Stimulated activated CD8-positive, alpha-beta memory T cell treated with anti-CD3 and anti-CD28 coated beads, Interleukin-2, amount 100 ng/mL, for 1 hour (primary cell): ENCODE data around the gene ITPR3.

Source experiments
- DNase-seq, 2 donors: peaks; one replicate each; pipeline ENCODE4 v3.0.0-alpha.2; 2020; ENCODE audit warnings: low read depth in 2 of 2

The ITPR3 gene

DNA sequence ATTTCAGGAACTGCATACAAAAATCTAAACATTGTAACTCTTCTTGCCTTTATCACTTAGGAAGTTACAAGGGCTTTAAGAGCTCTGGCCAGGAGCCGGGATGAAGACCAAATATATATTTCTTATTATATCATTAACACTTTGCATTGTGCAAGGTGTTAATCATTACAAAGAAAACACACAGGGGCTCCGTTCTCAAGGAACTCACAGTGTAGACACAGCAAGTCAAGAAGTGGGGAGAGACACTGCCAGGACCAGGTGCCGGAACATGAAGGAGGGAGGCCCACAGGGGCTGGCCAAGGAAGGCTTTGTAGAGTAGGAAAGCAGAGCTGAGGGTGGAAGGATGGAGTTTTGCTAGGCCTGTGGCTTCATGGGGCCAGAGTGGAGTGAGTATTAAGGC lies 17.4 kb downstream of the ITPR3 start:
- no peak for DNase-seq

GRCh38 chr6:33639559-33639958 lies 18.4 kb downstream of the ITPR3 start:
- DNase-seq, result no peak

DNA sequence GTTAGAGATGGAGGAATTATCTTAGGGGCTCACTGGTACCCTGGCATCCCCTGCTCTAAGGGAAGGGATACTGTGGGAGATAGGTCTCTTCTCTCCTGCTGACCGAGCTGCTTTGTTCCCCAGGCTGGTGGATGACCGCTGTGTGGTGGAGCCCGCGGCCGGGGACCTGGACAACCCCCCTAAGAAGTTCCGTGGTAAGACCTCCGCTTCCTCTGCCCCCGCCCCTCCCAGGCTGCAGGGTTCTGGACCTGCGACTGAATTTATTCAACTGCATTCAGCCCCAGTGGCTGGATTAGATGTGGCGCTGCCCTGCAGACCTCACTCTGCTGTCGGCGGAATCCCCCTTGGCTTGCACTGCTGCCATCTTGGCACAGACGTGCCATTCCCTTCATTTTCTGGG lies 19.2 kb downstream of the ITPR3 start:
- no peak for DNase-seq

GRCh38 chr6:33641144-33641543 lies 20.0 kb downstream of the ITPR3 start:
- no peak for DNase-seq

- DNase-seq, result no peak
Observed at GRCh38 chr6:33641602-33642001, 20.5 kb downstream of the ITPR3 start.

- no peak for DNase-seq
Observed at GRCh38 chr6:33642897-33643296, 21.8 kb downstream of the ITPR3 start.

- DNase-seq, result no peak
Observed at GRCh38 chr6:33651403-33651802, 30.3 kb downstream of the ITPR3 start.

GRCh38 chr6:33652002-33652401 lies 30.9 kb downstream of the ITPR3 start:
- DNase-seq, result no peak

DNA sequence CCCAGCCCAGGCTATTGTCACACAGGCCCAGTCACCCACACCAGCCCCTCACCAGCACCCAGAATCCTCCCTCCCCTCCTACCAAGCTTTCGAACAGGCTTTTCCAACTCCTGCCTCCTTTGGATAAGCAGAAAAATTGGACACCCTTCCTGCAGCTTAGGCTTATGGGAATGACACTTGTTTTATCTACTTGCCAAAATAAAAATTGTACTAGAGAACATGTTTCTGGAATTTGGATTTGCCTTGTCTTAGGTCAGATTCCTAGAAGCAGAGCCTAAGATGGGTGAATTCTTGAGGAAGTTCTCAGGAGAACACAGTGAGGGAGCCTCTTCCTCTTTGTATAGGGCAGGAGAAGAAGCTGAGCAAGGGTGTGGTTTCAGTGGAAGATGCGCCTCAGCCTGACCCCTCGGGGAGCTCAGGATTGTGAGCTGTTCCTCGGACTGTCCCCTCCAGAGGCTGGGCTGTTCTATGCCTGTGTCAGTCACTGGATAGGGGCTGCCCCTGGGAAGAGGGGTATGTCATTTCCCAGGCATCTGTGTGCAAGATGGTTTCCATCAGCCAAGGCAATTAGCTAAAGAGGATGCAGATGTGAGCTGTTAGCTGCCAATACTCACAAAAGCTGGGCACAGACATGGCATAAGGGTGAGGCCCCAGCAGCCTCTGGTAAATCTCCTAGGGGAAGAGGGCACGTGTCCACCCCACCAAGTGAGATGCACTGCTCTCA lies 33.9 kb downstream of the ITPR3 start:
- DNase-seq, result no peak

DNA sequence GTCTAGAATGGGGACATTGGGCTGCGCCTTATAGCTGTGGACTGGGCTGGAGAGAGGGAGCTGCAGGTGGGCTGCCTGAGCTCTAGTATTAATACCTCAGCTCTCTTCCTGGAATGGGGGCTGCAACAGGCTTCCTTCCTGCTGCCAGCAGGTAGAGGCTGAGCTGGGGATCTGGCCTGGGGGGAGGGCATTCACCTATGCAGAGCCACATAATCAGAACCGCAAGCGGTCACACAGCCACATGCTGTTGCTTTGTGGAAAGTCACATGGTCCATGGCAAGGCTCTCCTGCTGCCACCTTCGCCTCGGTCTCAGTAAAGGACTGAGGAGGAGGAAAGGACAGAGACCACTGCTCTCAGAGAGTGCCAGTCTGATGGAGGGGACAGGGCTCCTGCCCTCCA lies 35.7 kb downstream of the ITPR3 start:
- no peak for DNase-seq

GRCh38 chr6:33658982-33659689 lies 38.0 kb downstream of the ITPR3 start:
- no peak for DNase-seq

DNA sequence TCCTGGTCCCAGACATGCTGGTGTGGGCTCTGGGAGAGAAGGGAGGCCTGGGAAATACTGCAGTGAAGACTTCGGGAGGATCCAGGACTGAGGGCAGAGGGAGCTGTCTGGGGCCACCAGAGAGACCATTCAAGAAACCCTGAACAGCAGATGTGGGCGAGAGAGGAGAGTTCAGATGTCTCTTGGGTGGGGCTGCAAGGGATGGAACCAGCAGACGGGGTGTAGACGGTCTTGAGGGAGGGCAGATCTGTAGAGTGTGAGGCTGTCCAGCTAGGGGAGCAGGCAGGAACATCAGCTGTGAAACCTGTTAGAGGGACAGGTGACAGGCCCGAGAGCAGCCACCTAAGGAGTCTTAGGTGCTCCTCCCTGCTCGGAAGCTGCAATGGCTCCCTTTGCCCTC lies 38.9 kb downstream of the ITPR3 start:
- no peak for DNase-seq

- DNase-seq, result no peak
Observed at GRCh38 chr6:33661106-33661838, 40.1 kb downstream of the ITPR3 start.

DNA sequence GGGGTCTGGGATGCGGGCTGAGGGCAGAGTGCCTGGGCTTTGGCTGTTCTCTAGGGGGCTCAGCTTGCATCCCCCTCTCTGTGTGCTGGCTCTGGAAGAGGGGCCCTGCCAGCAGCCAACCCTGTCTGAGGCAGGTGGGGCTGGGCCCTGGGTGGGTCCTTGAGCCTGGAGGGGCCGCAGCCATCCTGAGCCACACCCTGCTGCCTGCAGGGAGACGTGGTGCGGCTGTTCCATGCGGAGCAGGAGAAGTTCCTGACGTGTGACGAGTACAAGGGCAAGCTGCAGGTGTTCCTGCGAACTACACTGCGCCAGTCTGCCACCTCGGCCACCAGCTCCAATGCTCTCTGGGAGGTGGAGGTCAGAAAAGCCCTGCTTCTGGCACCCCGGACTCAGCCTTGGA lies 41.2 kb downstream of the ITPR3 start:
- no peak for DNase-seq

- no peak for DNase-seq
Observed at GRCh38 chr6:33663028-33663427, 41.9 kb downstream of the ITPR3 start.

- no peak for DNase-seq
Observed at GRCh38 chr6:33663727-33664449, 42.8 kb downstream of the ITPR3 start.

DNA sequence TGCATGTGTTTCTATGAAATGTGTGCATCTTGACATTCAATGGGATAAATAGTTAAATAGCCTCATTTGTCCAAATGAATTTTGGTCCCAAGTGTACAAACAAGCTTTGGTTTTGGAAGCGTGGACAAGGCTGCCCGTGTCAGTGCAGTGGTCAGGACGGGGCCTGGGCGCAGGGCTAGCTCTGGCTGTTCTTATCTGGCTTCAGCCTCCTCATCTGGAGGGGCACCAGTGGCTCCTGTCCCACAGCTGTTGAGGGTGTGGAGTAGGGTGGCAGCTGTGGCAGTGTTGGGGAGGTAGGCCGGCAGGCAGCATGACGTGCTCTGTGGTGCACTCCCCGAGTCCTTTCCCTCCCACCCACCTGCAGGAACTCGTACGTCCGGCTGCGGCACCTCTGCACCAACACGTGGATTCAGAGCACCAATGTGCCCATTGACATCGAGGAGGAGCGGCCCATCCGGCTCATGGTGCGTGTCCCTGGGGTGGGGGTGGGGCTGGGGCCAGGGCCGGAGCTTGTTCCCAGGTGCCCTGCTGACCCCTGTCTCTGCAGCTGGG lies 43.5 kb downstream of the ITPR3 start:
- DNase-seq, result no peak

DNA sequence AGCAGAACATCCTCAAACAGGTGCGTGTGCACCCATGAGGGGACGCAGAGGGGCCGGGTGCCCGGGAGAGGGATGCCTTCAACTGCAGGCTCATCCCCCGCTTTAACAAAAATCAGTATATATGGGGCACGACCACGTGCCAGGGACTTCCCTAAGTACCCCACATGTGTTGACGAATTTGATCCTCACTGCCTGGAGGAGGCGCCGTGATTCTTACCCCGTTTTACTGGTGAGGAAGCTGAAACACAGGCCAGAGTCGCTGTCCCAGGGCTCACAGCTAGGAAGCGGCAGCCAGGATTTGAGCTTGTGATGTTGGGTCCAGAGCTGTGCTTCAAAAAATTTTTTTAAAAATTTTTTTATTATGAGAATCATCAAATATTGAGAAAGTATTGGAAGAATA lies 44.8 kb downstream of the ITPR3 start:
- DNase-seq, result no peak

DNA sequence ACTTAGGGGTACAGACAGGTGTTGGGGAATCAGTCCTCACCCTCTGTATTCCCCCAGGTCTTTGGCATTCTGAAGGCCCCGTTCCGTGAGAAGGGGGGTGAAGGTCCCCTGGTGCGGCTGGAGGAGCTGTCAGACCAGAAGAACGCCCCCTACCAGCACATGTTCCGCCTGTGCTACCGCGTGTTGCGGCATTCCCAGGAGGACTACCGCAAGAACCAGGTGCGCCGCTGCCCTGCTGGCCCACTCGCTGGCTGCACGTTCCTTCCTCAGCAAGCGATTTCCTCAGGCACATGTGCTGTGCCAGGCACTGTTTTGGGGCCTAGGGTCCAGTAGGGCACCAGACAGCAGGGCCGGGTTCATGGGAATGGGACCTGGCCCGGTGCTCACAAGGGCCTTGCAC lies 46.0 kb downstream of the ITPR3 start:
- no peak for DNase-seq

GRCh38 chr6:33667776-33668175 lies 46.7 kb downstream of the ITPR3 start:
- no peak for DNase-seq

- DNase-seq, result no peak
Observed at GRCh38 chr6:33668328-33668727, 47.2 kb downstream of the ITPR3 start.

- DNase-seq, result peak in 1 of 2 donors; percentile 18
Observed at GRCh38 chr6:33668914-33669313, 47.8 kb downstream of the ITPR3 start.
